CD4-positive, alpha-beta T cell (primary cell): ENCODE data around the gene F12. TPM values are rescaled to one million over a fixed set of nuclear protein-coding genes. Genes with fewer than 3 reads are reported as not detected.

ENCODE experiments used
- ATAC-seq: fragments of 200-7000 bp; cut with Tn5 transposase; one replicate; pipeline ENCODE4 v1.10.0; 2022; ENCODE audit warnings: mild to moderate bottlenecking; ENCODE audit not compliant: poor library complexity
- CTCF ChIA-PET: fragments of 350-600 bp; sonication (Branson Sonifier 250); formaldehyde crosslinking; loops from one replicate; lab custom pipeline; 2021; ENCODE audit warnings: antibody characterized with exemption, inconsistent platforms; lab: Charles Lee
- POLR2A ChIA-PET: fragments of 350-600 bp; sonication (Branson Sonifier 250); formaldehyde crosslinking; loops from one replicate; lab custom pipeline; 2021; ENCODE audit warnings: antibody characterized with exemption, inconsistent platforms; lab: Charles Lee
- DNase-seq, 14 experiments: peaks; one replicate each; pipeline ENCODE4 v3.0.0-alpha.2; 2013 to 2020; ENCODE audit warnings: mixed read lengths in 2 of 14
- H3K27ac ChIP-seq, 2 donors: one replicate each; pipeline versions ENCODE4 v1.5.1 to v1.7.0; 2013; ENCODE audit warnings: low read length in 2 of 2, low read depth in 1 of 2, mild to moderate bottlenecking in 1 of 2
- H3K27me3 ChIP-seq, 2 experiments: 1 replicate in 1 of 2; 2 replicates in 1 of 2; pipeline versions ENCODE4 v1.6.1 to v1.7.0; 2013; ENCODE audit warnings: low read length in 2 of 2, control low read depth in 1 of 2, mild to moderate bottlenecking in 1 of 2, moderate library complexity in 1 of 2; ENCODE audit not compliant: insufficient read depth in 2 of 2, control insufficient read depth in 1 of 2
- H3K36me3 ChIP-seq: one replicate; pipeline ENCODE4 v1.6.1; 2013; ENCODE audit warnings: low read length, control low read depth; ENCODE audit not compliant: insufficient read depth
- H3K4me1 ChIP-seq: one replicate; pipeline ENCODE4 v1.6.1; 2013; ENCODE audit warnings: low read length, control low read depth; ENCODE audit not compliant: insufficient read depth
- H3K4me3 ChIP-seq: one replicate; pipeline ENCODE4 v1.5.1; 2013; ENCODE audit warnings: mild to moderate bottlenecking, low read length, moderate library complexity
- H3K9me3 ChIP-seq, 2 experiments: 1 replicate in 1 of 2; 2 replicates in 1 of 2; pipeline versions ENCODE4 v1.6.1 to v1.7.0; 2013; ENCODE audit warnings: low read length in 2 of 2, mild to moderate bottlenecking in 2 of 2, control low read depth in 1 of 2, moderate library complexity in 1 of 2; ENCODE audit not compliant: control insufficient read depth in 1 of 2, insufficient read depth in 1 of 2
- H3K27ac Mint-ChIP-seq: one replicate; pipeline ENCODE4 v1.8.0; 2020; ENCODE audit warnings: mixed read lengths
- H3K27me3 Mint-ChIP-seq: one replicate; pipeline ENCODE4 v1.8.0; 2021; ENCODE audit warnings: mixed read lengths
- H3K36me3 Mint-ChIP-seq: one replicate; pipeline ENCODE4 v1.8.0; 2021; ENCODE audit warnings: low read depth, mixed read lengths
- H3K4me1 Mint-ChIP-seq: one replicate; pipeline ENCODE4 v1.8.0; 2021; ENCODE audit warnings: low read depth, mixed read lengths
- H3K4me3 Mint-ChIP-seq: one replicate; pipeline ENCODE4 v1.8.0; 2020; ENCODE audit warnings: mild to moderate bottlenecking, mixed read lengths
- H3K9me3 Mint-ChIP-seq: one replicate; pipeline ENCODE4 v1.8.0; 2020; ENCODE audit warnings: mixed read lengths
- CTCF ChIP-seq: fragments of 200-600 bp; IDR thresholded peaks from one replicate; pipeline ENCODE4 v1.8.0; 2022; ENCODE audit warnings: antibody characterized with exemption, mild to moderate bottlenecking
- intact Hi-C, 2 experiments: fragments of 100-400 bp; cut with DNase I in 1 of 2; cut with micrococcal nuclease in 1 of 2; formaldehyde crosslinking; loops; one replicate each; pipeline versions ENCODE4 v1.15.1 to v1.9.0; 2023 to 2025; cut with DNase I, micrococcal nuclease
- total RNA-seq, 174 experiments: library from RNA in 2 of 174; stranded (reverse) in 2 of 174; gene quantifications; one replicate each; pipeline ENCODE4 v1.2.3 and lab custom pipeline; 2021 to 2026

F12 gene
- total RNA-seq, 2 experiments from 2014 or later, result 0.20 to 0.60 TPM

- ATAC-seq (peak; percentile 18), DNase-seq (peak in 1 of 14 experiments; percentile 26)
- H3K4me3 ChIP-seq, result peak overlapping the region; percentile 99
- CTCF ChIA-PET, result interaction anchor here (2.3 to 5.0 kb wide), 2 partner anchors 13 to 46 kb away, joined by 9 to 31 read pairs; no protein-coding TSS in a partner anchor
- no peaks in the 10 kb centered on the region for H3K9me3 ChIP-seq
- Mint-ChIP-seq H3K27me3 (no peaks in the 10 kb centered on the region), H3K27ac (peak overlapping the region; percentile 82), H3K36me3 (peaks cover 26% of the 10 kb centered on the region), H3K4me3 (peak overlapping the region; percentile 82), H3K4me1 (peaks cover 77% of the 10 kb centered on the region), H3K9me3 (no peaks in the 10 kb centered on the region)
- peaks cover 16% of the 10 kb centered on the region for H3K36me3 ChIP-seq
- H3K27me3 ChIP-seq, result no peaks in the 10 kb centered on the region
- POLR2A ChIA-PET, result interaction anchor here (0.9 to 6.2 kb wide), 4 partner anchors 14 to 87 kb away, joined by 3 to 51 read pairs (median 4); no protein-coding TSS in a partner anchor
- H3K4me1 ChIP-seq, result peaks cover 76% of the 10 kb centered on the region
- H3K27ac ChIP-seq, result peak overlapping the region; percentile 78 to 80
- intact Hi-C loops, result loop anchor here (5.0 to 10.0 kb wide), 2 partner anchors 45 to 972 kb away; partner anchors contain the start of genes HIGD2A (in 1 of the 2), MXD3 (in 1 of the 2) and NOP16 (in 1 of the 2)
- TF ChIP-seq CTCF, result no peak
Measured at GRCh38 chr5:177357146-177357458, 52.3 kb downstream of the F12 start.

- H3K4me1 Mint-ChIP-seq, result peaks cover 77% of the 10 kb centered on the region
- Histone ChIP-seq H3K27me3 (no peaks in the 10 kb centered on the region), H3K4me1 (peaks cover 76% of the 10 kb centered on the region), H3K4me3 (peak overlapping the region; percentile 99), H3K36me3 (peaks cover 14% of the 10 kb centered on the region), H3K9me3 (no peaks in the 10 kb centered on the region), H3K27ac (peak overlapping the region in 1 of 2 donors; percentile 80)
- peak in 2 of 14 experiments; percentile 14 to 27 for DNase-seq
- no peak for ATAC-seq
- POLR2A ChIA-PET, result interaction anchor here (0.9 to 6.2 kb wide), 6 partner anchors 14 to 87 kb away, joined by 3 to 51 read pairs (median 4); partner anchors contain the start of gene GRK6
- CTCF ChIA-PET, result interaction anchor here (1.6 to 5.0 kb wide), 3 partner anchors 13 to 99 kb away, joined by 5 to 31 read pairs (median 9); no protein-coding TSS in a partner anchor
- H3K9me3 Mint-ChIP-seq, result no peaks in the 10 kb centered on the region
- intact Hi-C loops, result loop anchor here (5.0 to 10.0 kb wide), 2 partner anchors 44 to 972 kb away; partner anchors contain the start of genes HIGD2A (in 1 of the 2), MXD3 (in 1 of the 2) and NOP16 (in 1 of the 2)
- TF ChIP-seq CTCF, result no peak
- H3K4me3 Mint-ChIP-seq, result peak overlapping the region; percentile 82
- H3K36me3 Mint-ChIP-seq, result peaks cover 24% of the 10 kb centered on the region
- H3K27me3 Mint-ChIP-seq, result no peaks in the 10 kb centered on the region
- peak overlapping the region; percentile 82 for H3K27ac Mint-ChIP-seq
Measured at GRCh38 chr5:177356746-177357145, 52.6 kb downstream of the F12 start.

- Histone ChIP-seq H3K36me3 (peaks cover 7% of the 10 kb centered on the region), H3K9me3 (no peaks in the 10 kb centered on the region), H3K27me3 (no peaks in the 10 kb centered on the region), H3K27ac (no peak overlapping the region), H3K4me3 (no peak overlapping the region), H3K4me1 (peaks cover 73% of the 10 kb centered on the region)
- no peaks in the 10 kb centered on the region for H3K27me3 Mint-ChIP-seq
- intact Hi-C loops, result loop anchor here (5.0 to 10.0 kb wide), 2 partner anchors 44 to 971 kb away; partner anchors contain the start of genes HIGD2A (in 1 of the 2), MXD3 (in 1 of the 2) and NOP16 (in 1 of the 2)
- no peaks in the 10 kb centered on the region for H3K9me3 Mint-ChIP-seq
- DNase-seq (no peak), ATAC-seq (no peak)
- peaks cover 27% of the 10 kb centered on the region for H3K36me3 Mint-ChIP-seq
- H3K4me1 Mint-ChIP-seq, result peaks cover 77% of the 10 kb centered on the region
- POLR2A ChIA-PET, result interaction anchor here (1.3 to 1.5 kb wide), 4 partner anchors 31 to 70 kb away, joined by 3 to 5 read pairs (median 4); partner anchors contain the start of gene GRK6
- peak overlapping the region; percentile 82 for H3K4me3 Mint-ChIP-seq
- CTCF ChIA-PET, result interaction anchor here (0.5 to 5.0 kb wide), 3 partner anchors 14 to 363 kb away, joined by 3 to 31 read pairs (median 5); no protein-coding TSS in a partner anchor
- TF ChIP-seq CTCF, result no peak
- peak overlapping the region; percentile 82 for H3K27ac Mint-ChIP-seq
Measured at GRCh38 chr5:177355868-177356168, 53.5 kb downstream of the F12 start.
